ENCODE results near the gene ITGAE.

ITGAE gene

GRCh38 chr17:3678821-3679530, 122.0 kb downstream of the ITGAE start:
- TF ChIP-seq EZH2 (optimal IDR thresholded peaks at IDR 0.05; ENCODE audit: low read depth, low read length) (no peak), EZH2phosphoT487 (IDR thresholded peaks at IDR 0.05; ENCODE audit: low read length) (no peak)
- TF ChIP-seq, protein P1, sequence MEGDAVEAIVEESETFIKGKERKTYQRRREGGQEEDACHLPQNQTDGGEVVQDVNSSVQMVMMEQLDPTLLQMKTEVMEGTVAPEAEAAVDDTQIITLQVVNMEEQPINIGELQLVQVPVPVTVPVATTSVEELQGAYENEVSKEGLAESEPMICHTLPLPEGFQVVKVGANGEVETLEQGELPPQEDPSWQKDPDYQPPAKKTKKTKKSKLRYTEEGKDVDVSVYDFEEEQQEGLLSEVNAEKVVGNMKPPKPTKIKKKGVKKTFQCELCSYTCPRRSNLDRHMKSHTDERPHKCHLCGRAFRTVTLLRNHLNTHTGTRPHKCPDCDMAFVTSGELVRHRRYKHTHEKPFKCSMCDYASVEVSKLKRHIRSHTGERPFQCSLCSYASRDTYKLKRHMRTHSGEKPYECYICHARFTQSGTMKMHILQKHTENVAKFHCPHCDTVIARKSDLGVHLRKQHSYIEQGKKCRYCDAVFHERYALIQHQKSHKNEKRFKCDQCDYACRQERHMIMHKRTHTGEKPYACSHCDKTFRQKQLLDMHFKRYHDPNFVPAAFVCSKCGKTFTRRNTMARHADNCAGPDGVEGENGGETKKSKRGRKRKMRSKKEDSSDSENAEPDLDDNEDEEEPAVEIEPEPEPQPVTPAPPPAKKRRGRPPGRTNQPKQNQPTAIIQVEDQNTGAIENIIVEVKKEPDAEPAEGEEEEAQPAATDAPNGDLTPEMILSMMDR (IDR thresholded peaks at IDR 0.05; ENCODE audit: low read length) = no peak
- DNase-seq = no peak
- H3K4me2 ChIP-seq (ENCODE audit: low read depth, low read length) = no peak overlapping the region

GRCh38 chr17:3678095-3678820, 122.7 kb downstream of the ITGAE start:
- Histone ChIP-seq H3K4me3 (ENCODE audit: low read length) (no peak overlapping the region), H3K36me3 (replicated peaks; ENCODE audit: insufficient read depth, low read length) (no peaks in the 10 kb centered on the region), H3K27me3 (replicated peaks; ENCODE audit: insufficient read depth, low read length) (no peaks in the 10 kb centered on the region), H3K4me2 (ENCODE audit: low read depth, low read length) (no peak overlapping the region), H3K4me1 (ENCODE audit: low read length) (no peaks in the 10 kb centered on the region), H3K9ac (ENCODE audit: low read length) (no peak overlapping the region), H3K79me2 (ENCODE audit: low read length) (no peaks in the 10 kb centered on the region), H3K9me2 (replicated peaks; ENCODE audit: insufficient read depth, low read length) (no peaks in the 10 kb centered on the region), H4K20me1 (ENCODE audit: insufficient read depth, low read length) (no peaks in the 10 kb centered on the region), H3K27ac (ENCODE audit: low read length) (no peak overlapping the region), H3F3A (ENCODE audit: insufficient read depth, low read length) (no peaks in the 10 kb centered on the region), H2AFZ (ENCODE audit: low read length) (no peak overlapping the region), H3K9me3 (replicated peaks; ENCODE audit: insufficient read depth, low read length) (no peaks in the 10 kb centered on the region)
- DNase-seq = peak; percentile 5
- TF ChIP-seq EZH2 (optimal IDR thresholded peaks at IDR 0.05; ENCODE audit: low read depth, low read length) = no peak
- TF ChIP-seq EZH2phosphoT487 (IDR thresholded peaks at IDR 0.05; ENCODE audit: low read length) = no peak
- TF ChIP-seq, protein P1 (IDR thresholded peaks at IDR 0.05; ENCODE audit: low read length) = no peak

More at GRCh38 chr17:3678821-3679530, 122.0 kb downstream of the ITGAE start:
- no peaks in the 10 kb centered on the region for H3F3A ChIP-seq (ENCODE audit: insufficient read depth, low read length)
- no peak overlapping the region for H3K4me3 ChIP-seq (ENCODE audit: low read length)
- no peak overlapping the region for H3K27ac ChIP-seq (ENCODE audit: low read length)
- H3K4me1 ChIP-seq (ENCODE audit: low read length) = no peaks in the 10 kb centered on the region
- H2AFZ ChIP-seq (ENCODE audit: low read length) = no peak overlapping the region
- no peaks in the 10 kb centered on the region for H3K27me3 ChIP-seq (replicated peaks; ENCODE audit: insufficient read depth, low read length)
- no peaks in the 10 kb centered on the region for H3K9me3 ChIP-seq (replicated peaks; ENCODE audit: insufficient read depth, low read length)
- no peaks in the 10 kb centered on the region for H3K79me2 ChIP-seq (ENCODE audit: low read length)
- H3K9me2 ChIP-seq (replicated peaks; ENCODE audit: insufficient read depth, low read length) = no peaks in the 10 kb centered on the region
- H3K9ac ChIP-seq (ENCODE audit: low read length) = no peak overlapping the region
- H4K20me1 ChIP-seq (ENCODE audit: insufficient read depth, low read length) = no peaks in the 10 kb centered on the region
- no peaks in the 10 kb centered on the region for H3K36me3 ChIP-seq (replicated peaks; ENCODE audit: insufficient read depth, low read length)

- Histone ChIP-seq H2AFZ (ENCODE audit: low read length) (no peak overlapping the region), H3K36me3 (replicated peaks; ENCODE audit: insufficient read depth, low read length) (no peaks in the 10 kb centered on the region), H4K20me1 (ENCODE audit: insufficient read depth, low read length) (no peaks in the 10 kb centered on the region), H3K79me2 (ENCODE audit: low read length) (peaks cover 7% of the 10 kb centered on the region; the same call in 1 of the 2 replicates), H3F3A (ENCODE audit: insufficient read depth, low read length) (no peaks in the 10 kb centered on the region), H3K4me3 (ENCODE audit: low read length) (no peak overlapping the region), H3K4me1 (ENCODE audit: low read length) (no peaks in the 10 kb centered on the region), H3K9me2 (replicated peaks; ENCODE audit: insufficient read depth, low read length) (no peaks in the 10 kb centered on the region), H3K4me2 (ENCODE audit: low read depth, low read length) (no peak overlapping the region), H3K27me3 (replicated peaks; ENCODE audit: insufficient read depth, low read length) (no peaks in the 10 kb centered on the region), H3K9ac (ENCODE audit: low read length) (no peak overlapping the region), H3K27ac (ENCODE audit: low read length) (no peak overlapping the region), H3K9me3 (replicated peaks; ENCODE audit: insufficient read depth, low read length) (no peaks in the 10 kb centered on the region)
- DNase-seq = peak; percentile 5
- TF ChIP-seq, protein P1 (IDR thresholded peaks at IDR 0.05; ENCODE audit: low read length) = no peak
- TF ChIP-seq EZH2 (optimal IDR thresholded peaks at IDR 0.05; ENCODE audit: low read depth, low read length) (no peak), EZH2phosphoT487 (IDR thresholded peaks at IDR 0.05; ENCODE audit: low read length) (no peak)
Observed at GRCh38 chr17:3675886-3676285, 125.1 kb downstream of the ITGAE start.
